HepG2 (cell line): ENCODE data around the gene CCNF. TPM values are rescaled to one million over a fixed set of nuclear protein-coding genes. Genes with fewer than 3 reads are reported as not detected.
A peak's percentile ranks its signal among the peaks of the same experiment; 100 is the strongest.

Experiments
- ATAC-seq: fragments of 200-7000 bp; cut with Tn5 transposase; 3 replicates; pipeline ENCODE4 v1.9.1; 2020; ENCODE audit warnings: mild to moderate bottlenecking, moderate library complexity
- BruUV-seq: library from RNA; stranded (reverse); fragments of 400-500 nt; replicated peaks from 2 replicates; lab custom pipeline; 2021; lab: Mats Ljungman, UMichigan
- CTCF ChIA-PET: fragments of 300-600 bp; formaldehyde crosslinking; extraction: SDS; loops from one replicate; lab custom pipeline; 2021; ENCODE audit warnings: low total read pairs, inconsistent platforms, low intra/inter-chr PET ratio; lab: Yijun Ruan, JAX
- POLR2A ChIA-PET: fragments of 350-600 bp; sonication (Branson Sonifier 250); formaldehyde crosslinking; loops from one replicate; lab custom pipeline; 2020; ENCODE audit warnings: antibody characterized with exemption, inconsistent platforms; lab: Yijun Ruan, JAX
- DNase-seq: peaks from one replicate; pipeline ENCODE4 v3.0.0-alpha.2; 2015; ENCODE audit warnings: low spot score
- FAIRE-seq: peaks from 3 replicates; lab custom pipeline; 2011; peaks lifted over from hg19 to GRCh38; lab: Jason Lieb, UNC
- H2AFZ ChIP-seq: one replicate; pipeline ENCODE4 v1.6.1; 2011; ENCODE audit warnings: low read length, inconsistent platforms
- H3K27ac ChIP-seq: fragments of 300-600 bp; 3 replicates; pipeline ENCODE4 v1.8.0; 2011; ENCODE audit warnings: mixed run types, mild to moderate bottlenecking, mixed read lengths, low read length, inconsistent platforms; ENCODE audit not compliant: insufficient read depth; ENCODE audit errors: extremely low read length
- H3K27me3 ChIP-seq, 2 experiments: fragments of 200-600 bp in 1 of 2; 2 replicates in 1 of 2; 3 replicates in 1 of 2; pipeline versions ENCODE4 v1.6.0 to v1.8.0; 2011; ENCODE audit warnings: low read length in 2 of 2, mild to moderate bottlenecking in 2 of 2, moderate library complexity in 2 of 2, inconsistent platforms in 1 of 2; ENCODE audit not compliant: insufficient read depth in 2 of 2, control insufficient read depth in 1 of 2
- H3K36me3 ChIP-seq, 2 experiments: fragments of 200-600 bp in 1 of 2; replicated peaks in 1 of 2; 2 replicates in 1 of 2; 3 replicates in 1 of 2; pipeline versions ENCODE4 v1.5.1 to v1.8.0; 2011; ENCODE audit warnings: low read length in 2 of 2, inconsistent platforms in 1 of 2; ENCODE audit not compliant: insufficient read depth in 2 of 2, control insufficient read depth in 1 of 2
- H3K4me1 ChIP-seq: 2 replicates; pipeline ENCODE4 v1.5.1; 2012; ENCODE audit warnings: low read length, inconsistent platforms; ENCODE audit not compliant: insufficient read depth
- H3K4me2 ChIP-seq: 2 replicates; pipeline ENCODE4 v1.6.0; 2011; ENCODE audit warnings: low read depth, low read length, inconsistent platforms
- H3K4me3 ChIP-seq, 3 experiments: fragments of 200-600 bp in 1 of 3; sonication (generic), shearing (Covaris generic) in 1 of 3; replicated peaks in 1 of 3; 2 replicates each; pipeline ENCODE4 v1.5.1; 2011 to 2016; ENCODE audit warnings: low read length in 3 of 3, inconsistent platforms in 2 of 3, low read depth in 2 of 3, mild to moderate bottlenecking in 2 of 3, control low read depth in 1 of 3, mixed read lengths in 1 of 3; ENCODE audit not compliant: insufficient read depth in 1 of 3
- H3K79me2 ChIP-seq: one replicate; pipeline ENCODE4 v1.6.1; 2011; ENCODE audit warnings: low read length, inconsistent platforms; ENCODE audit not compliant: insufficient read depth
- H3K9ac ChIP-seq: 2 replicates; pipeline ENCODE4 v1.6.0; 2011; ENCODE audit warnings: mild to moderate bottlenecking, low read depth, low read length, inconsistent platforms; ENCODE audit not compliant: insufficient read depth
- H3K9me3 ChIP-seq: 2 replicates; pipeline ENCODE4 v1.5.1; 2012; ENCODE audit warnings: mild to moderate bottlenecking, low read length
- H4K20me1 ChIP-seq: 2 replicates; pipeline ENCODE4 v1.6.0; 2011; ENCODE audit warnings: inconsistent platforms, mild to moderate bottlenecking, low read length, moderate library complexity; ENCODE audit not compliant: insufficient read depth
- BCL6 ChIP-seq: IDR thresholded peaks from 2 replicates; pipeline ENCODE4 v1.6.1; 2016; ENCODE audit warnings: missing genetic modification reagents, missing compliant biosample characterization
- CAMTA2 ChIP-seq: sonication (generic); formaldehyde crosslinking; IDR thresholded peaks from 2 replicates; pipeline ENCODE4 v1.4.0; 2020; ENCODE audit warnings: mild to moderate bottlenecking, missing genetic modification reagents, borderline replicate concordance
- CREBL2 ChIP-seq: sonication (generic); formaldehyde crosslinking; IDR thresholded peaks from 2 replicates; pipeline ENCODE4 v1.8.1; 2023; ENCODE audit warnings: missing genetic modification reagents, mild to moderate bottlenecking, borderline replicate concordance
- EZH2 ChIP-seq: conservative IDR thresholded peaks from 2 replicates; pipeline ENCODE4 v1.6.1; 2012; ENCODE audit warnings: mild to moderate bottlenecking, low read depth, low read length, moderate library complexity
- FOXP1 ChIP-seq, 2 experiments: fragments of 450-650 bp in 1 of 2; IDR thresholded peaks; 2 replicates each; pipeline ENCODE4 v1.6.1; 2017 to 2018; ENCODE audit warnings: antibody characterized with exemption in 1 of 2
- MAFK ChIP-seq, 2 experiments: IDR thresholded peaks in 1 of 2; conservative IDR thresholded peaks in 1 of 2; 2 replicates each; pipeline ENCODE4 v1.6.1; 2011; ENCODE audit warnings: improper control_type of control experiment in 2 of 2, low read length in 2 of 2
- MAZ ChIP-seq, 2 experiments: sonication (generic) in 1 of 2; formaldehyde crosslinking in 1 of 2; IDR thresholded peaks; 2 replicates each; pipeline versions ENCODE4 v1.5.0 to v1.6.1; 2012 to 2020; ENCODE audit warnings: low read depth in 2 of 2, mild to moderate bottlenecking in 2 of 2, borderline replicate concordance in 1 of 2, improper control_type of control experiment in 1 of 2, low read length in 1 of 2, missing genetic modification reagents in 1 of 2, moderate library complexity in 1 of 2
- MED1 ChIP-seq: sonication (generic); formaldehyde crosslinking; IDR thresholded peaks from 2 replicates; pipeline ENCODE4 v1.4.0; 2020; ENCODE audit warnings: missing genetic modification reagents
- PCBP2 ChIP-seq: fragments of 200-400 bp; formaldehyde crosslinking; optimal IDR thresholded peaks from 2 replicates; pipeline ENCODE3; 2018; ENCODE audit warnings: low read length, low read depth; ENCODE audit not compliant: poor library complexity, severe bottlenecking
- PREB ChIP-seq: sonication (generic); formaldehyde crosslinking; IDR thresholded peaks from 2 replicates; pipeline ENCODE4 v1.4.0; 2020; ENCODE audit warnings: missing genetic modification reagents
- SIX1 ChIP-seq: sonication (generic); formaldehyde crosslinking; IDR thresholded peaks from 2 replicates; pipeline ENCODE4 v1.4.0; 2020; ENCODE audit warnings: missing genetic modification reagents, borderline replicate concordance
- SMYD3 ChIP-seq: sonication (generic); formaldehyde crosslinking; IDR thresholded peaks from 2 replicates; pipeline ENCODE4 v1.8.1; 2023; ENCODE audit warnings: mild to moderate bottlenecking, missing genetic modification reagents
- TFDP1 ChIP-seq: IDR thresholded peaks from 2 replicates; pipeline ENCODE4 v1.6.1; 2016; ENCODE audit warnings: missing compliant biosample characterization, missing genetic modification reagents, borderline replicate concordance
- ZNF136 ChIP-seq: sonication (generic); formaldehyde crosslinking; IDR thresholded peaks from 2 replicates; pipeline ENCODE4 v1.8.1; 2022; ENCODE audit warnings: low read depth, mild to moderate bottlenecking, moderate library complexity, missing genetic modification reagents
- ZNF17 ChIP-seq: sonication (generic); formaldehyde crosslinking; IDR thresholded peaks from 2 replicates; pipeline ENCODE4 v1.5.0; 2020; ENCODE audit warnings: mild to moderate bottlenecking, missing genetic modification reagents
- ZNF589 ChIP-seq: sonication (generic); formaldehyde crosslinking; conservative IDR thresholded peaks from 2 replicates; pipeline ENCODE4 v1.8.0; 2022; ENCODE audit warnings: mild to moderate bottlenecking, moderate library complexity, missing genetic modification reagents
- ZSCAN22 ChIP-seq: sonication (generic); formaldehyde crosslinking; IDR thresholded peaks from 2 replicates; pipeline ENCODE4 v1.4.0; 2020; ENCODE audit warnings: mild to moderate bottlenecking, missing genetic modification reagents
- WGBS: methylation state at CpG from one replicate; pipeline ENCODE4 v1.1.6; 2017; ENCODE audit warnings: low lambda C conversion rate; 5-methylcytosine and 5-hydroxymethylcytosine counted together
- in situ Hi-C: cut with HindIII; loops from 2 replicates; pipeline ENCODE4 v1.10.0; 2017; ENCODE audit warnings: low pct_unique_long_range_greater_than_20kb; ENCODE audit not compliant: extremely low pct_ligation_motif_present
- intact Hi-C: fragments of 100-400 bp; cut with micrococcal nuclease; formaldehyde crosslinking; loops from one replicate; pipeline ENCODE4 v1.10.0; 2022; ENCODE audit not compliant: unreplicated experiment
- polyA plus RNA-seq, 8 experiments: library from polyadenylated mRNA; depleted of rRNA in 3 of 8; stranded (reverse) in 7 of 8; unstranded in 1 of 8; fragments of >200 nt; fragmentation: Illumina TruSeq in 4 of 8; extraction: Trizol in 4 of 8; gene quantifications; 2 replicates each; pipeline versions ENCODE4 v1.2.1 to v1.2.3, GENCODE V29; 2011 to 2016; ENCODE audit warnings: low read depth in 4 of 8, missing spikeins in 1 of 8, mixed read lengths in 1 of 8; ENCODE audit not compliant: insufficient read depth in 1 of 8
- total RNA-seq, 5 experiments: library from RNA; depleted of rRNA; stranded (reverse); fragments of >200 nt; fragmentation: Illumina TruSeq; extraction: Trizol; gene quantifications; 2 replicates each; pipeline ENCODE4 v1.2.3, GENCODE V29; 2016; ENCODE audit warnings: low read depth in 1 of 5
- TF ChIP-seq, protein P1 (sequence below): sonication (generic); formaldehyde crosslinking; IDR thresholded peaks from 2 replicates; pipeline ENCODE4 v1.5.1; 2020; ENCODE audit warnings: mild to moderate bottlenecking, missing genetic modification reagents, borderline replicate concordance
- TF ChIP-seq, protein P2 (sequence below): sonication (generic); formaldehyde crosslinking; IDR thresholded peaks from 2 replicates; pipeline ENCODE4 v1.8.0; 2022; ENCODE audit warnings: missing genetic modification reagents, low read depth, mild to moderate bottlenecking, borderline replicate concordance

Gene CCNF
- total and polyA plus RNA-seq, 2 of the 13 experiments (the other 11 are each of a cell fraction or from before 2014, with no cell fraction given) = 6.4 to 22.8 TPM

GRCh38 chr16:2470603-2471015, 41.4 kb downstream of the CCNF start:
- WGBS = 40% methylated on average over 3 of the region's 9 CpGs
- Histone ChIP-seq H3K4me1 (peaks cover 52% of the 10 kb centered on the region), H3K36me3 (no peaks in the 10 kb centered on the region), H3K9ac (no peak overlapping the region), H3K4me2 (peak overlapping the region; percentile 89; the same call in 1 of the 2 replicates), H2AFZ (no peak overlapping the region), H3K4me3 (peak overlapping the region; percentile 26 to 85 (median 38); a peak in 4 of 6 replicates), H4K20me1 (no peaks in the 10 kb centered on the region; the same call in 1 of the 2 replicates), H3K27me3 (peaks cover 8 to 25% of the 10 kb centered on the region in 2 experiments), H3K27ac (no peak overlapping the region), H3K9me3 (no peaks in the 10 kb centered on the region), H3K79me2 (no peaks in the 10 kb centered on the region)
- FAIRE-seq = no peak
- POLR2A ChIA-PET = interaction anchor here (1.3 to 1.4 kb wide), 2 partner anchors 11 to 40 kb away, joined by 3 to 4 read pairs; partner anchors contain the start of gene TEDC2
- CTCF ChIA-PET = no interaction called here
- no peak for DNase-seq
- no peak for ATAC-seq
- no TSS peak for BruUV-seq
- intact Hi-C loops (loop anchor here (5.0 kb wide), 1 partner anchor 38 kb away; no protein-coding TSS in a partner anchor), in situ Hi-C loops (no loop called here)
- TF ChIP-seq TFDP1 = no peak
- TF ChIP-seq ZNF17 (CRISPR knock-in tag) = no peak
- TF ChIP-seq, protein P1, sequence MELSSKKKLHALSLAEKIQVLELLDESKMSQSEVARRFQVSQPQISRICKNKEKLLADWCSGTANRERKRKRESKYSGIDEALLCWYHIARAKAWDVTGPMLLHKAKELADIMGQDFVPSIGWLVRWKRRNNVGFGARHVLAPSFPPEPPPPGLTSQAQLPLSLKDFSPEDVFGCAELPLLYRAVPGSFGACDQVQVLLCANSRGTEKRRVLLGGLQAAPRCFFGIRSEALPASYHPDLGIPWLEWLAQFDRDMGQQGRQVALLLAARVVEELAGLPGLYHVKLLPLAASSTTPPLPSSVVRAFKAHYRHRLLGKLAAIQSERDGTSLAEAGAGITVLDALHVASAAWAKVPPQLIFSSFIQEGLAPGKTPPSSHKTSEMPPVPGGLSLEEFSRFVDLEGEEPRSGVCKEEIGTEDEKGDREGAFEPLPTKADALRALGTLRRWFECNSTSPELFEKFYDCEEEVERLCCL (CRISPR knock-in tag) = no peak
- TF ChIP-seq FOXP1 (IDR thresholded peaks at IDR 0.05) = no peak
- TF ChIP-seq FOXP1 (CRISPR knock-in tag; IDR thresholded peaks at IDR 0.05) = no peak
- TF ChIP-seq SMYD3 (CRISPR knock-in tag) = no peak
- 0 out of 2 replicates have a peak, but pooled peaks have one; percentile 27 for TF ChIP-seq CAMTA2 (CRISPR knock-in tag)
- TF ChIP-seq ZSCAN22 (CRISPR knock-in tag) = peak; percentile 87
- no peak for TF ChIP-seq ZNF589 (CRISPR knock-in tag)
- TF ChIP-seq PREB (CRISPR knock-in tag) = no peak
- no peak for TF ChIP-seq BCL6 (CRISPR knock-in tag)
- no peak for TF ChIP-seq PCBP2
- TF ChIP-seq SIX1 (CRISPR knock-in tag) = no peak
- no peak for TF ChIP-seq MED1 (CRISPR knock-in tag)
- no peak for TF ChIP-seq ZNF136 (CRISPR knock-in tag)
- no peak for TF ChIP-seq CREBL2 (CRISPR knock-in tag)
- no peak for TF ChIP-seq MAFK (conservative IDR thresholded peaks at IDR 0.05 in 1 of 2, IDR thresholded peaks at IDR 0.05 in 1 of 2; ENCODE audit: low read length in 2 of 2)
- TF ChIP-seq, protein P2, sequence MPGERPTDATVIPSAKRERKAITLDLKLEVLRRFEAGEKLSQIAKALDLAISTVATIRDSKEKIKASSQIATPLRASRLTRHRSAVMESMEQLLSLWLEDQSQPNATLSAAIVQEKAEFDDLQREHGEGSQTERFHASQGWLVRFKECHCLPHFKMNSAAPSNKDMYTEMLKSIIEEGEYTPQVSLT (CRISPR knock-in tag) = no peak
- TF ChIP-seq EZH2 = peak; percentile 68; the same call in 1 of the 2 replicates
- no peak for TF ChIP-seq MAZ (IDR thresholded peaks at IDR 0.05; ENCODE audit: borderline replicate concordance, low read depth, low read length)
- no peak for TF ChIP-seq MAZ (CRISPR knock-in tag; IDR thresholded peaks at IDR 0.05; ENCODE audit: low read depth)
